Muscle of leg (tissue), 11 donors: ENCODE results near the gene IL1RL2. TPM values are rescaled to one million over a fixed set of nuclear protein-coding genes. Genes with fewer than 3 reads are reported as not detected.
A peak's percentile ranks its signal among the peaks of the same experiment; 100 is the strongest.

Experiments
- DNase-seq: peaks from one replicate; pipeline ENCODE4 v3.0.0; 2013
- H3K27ac ChIP-seq: one replicate; pipeline ENCODE4 v1.5.1; 2013; ENCODE audit warnings: mild to moderate bottlenecking, low read length, control low read depth
- H3K27me3 ChIP-seq: one replicate; pipeline ENCODE4 v1.6.1; 2013; ENCODE audit warnings: low read length; ENCODE audit not compliant: control insufficient read depth, insufficient read depth
- H3K36me3 ChIP-seq: one replicate; pipeline ENCODE4 v1.6.1; 2013; ENCODE audit warnings: low read length; ENCODE audit not compliant: control insufficient read depth, insufficient read depth
- H3K4me1 ChIP-seq: one replicate; pipeline ENCODE4 v1.6.1; 2013; ENCODE audit warnings: low read length; ENCODE audit not compliant: control insufficient read depth, insufficient read depth
- H3K4me3 ChIP-seq: one replicate; pipeline ENCODE4 v1.5.1; 2013; ENCODE audit warnings: low read length, control low read depth
- H3K9me3 ChIP-seq: replicated peaks from 2 replicates; pipeline ENCODE4 v1.6.1; 2013; ENCODE audit warnings: low read depth, low read length; ENCODE audit not compliant: control insufficient read depth
- WGBS: methylation state at CpG from one replicate; pipeline ENCODE4 v1.1.5; 2013; ENCODE audit warnings: missing lambda C conversion rate; ENCODE audit not compliant: insufficient coverage; 5-methylcytosine and 5-hydroxymethylcytosine counted together
- polyA plus RNA-seq, 8 donors: library from polyadenylated mRNA; unstranded; fragments of 120-200 nt; gene quantifications; one replicate each; pipeline versions ENCODE4 v1.2.1 to v1.2.3, GENCODE V29; 2013; ENCODE audit warnings: inconsistent platforms in 1 of 8, low replicate concordance in 1 of 8; ENCODE audit not compliant: insufficient read length in 8 of 8, insufficient read depth in 1 of 8
- total RNA-seq: library from RNA; stranded (reverse); fragments of 120-200 nt; gene quantifications from one replicate; pipeline ENCODE4 v1.2.4, GENCODE V29; 2013

Gene IL1RL2
- total and polyA plus RNA-seq, 9 donors, result 0.14 to 0.73 (median 0.23) TPM

- no peak overlapping the region for H3K4me3 ChIP-seq
- no peaks in the 10 kb centered on the region for H3K27me3 ChIP-seq
- peaks cover 3% of the 10 kb centered on the region for H3K4me1 ChIP-seq
- H3K36me3 ChIP-seq, result peaks cover 4% of the 10 kb centered on the region
- no peak for DNase-seq
- no CpG with 5 or more reads among the region's 2 CpGs for WGBS
- no peaks in the 10 kb centered on the region for H3K9me3 ChIP-seq
- no peak overlapping the region for H3K27ac ChIP-seq
These were observed 6.8 kb upstream of the IL1RL2 start for GRCh38 chr2:102179788-102180686.

GRCh38 chr2:102180687-102180999, 6.2 kb upstream of the IL1RL2 start:
- no CpG with 5 or more reads among the region's 1 CpG for whole genome bisulfite sequencing
- no peaks in the 10 kb centered on the region for H3K9me3 ChIP-seq
- no peak for DNase-seq
- no peak overlapping the region for H3K27ac ChIP-seq
- no peak overlapping the region for H3K4me3 ChIP-seq
- H3K27me3 ChIP-seq, result no peaks in the 10 kb centered on the region
- H3K36me3 ChIP-seq, result peaks cover 4% of the 10 kb centered on the region
- peaks cover 3% of the 10 kb centered on the region for H3K4me1 ChIP-seq

- no peak for DNase-seq
- Histone ChIP-seq H3K9me3 (no peaks in the 10 kb centered on the region), H3K27ac (no peak overlapping the region), H3K36me3 (peaks cover 3% of the 10 kb centered on the region), H3K4me3 (no peak overlapping the region), H3K27me3 (peaks cover under 1% of the 10 kb centered on the region), H3K4me1 (peaks cover 3% of the 10 kb centered on the region)
- no CpG with 5 or more reads among the region's 5 CpGs for WGBS
These were observed 5.4 kb upstream of the IL1RL2 start for GRCh38 chr2:102181376-102181775.

- H3K27ac ChIP-seq, result no peak overlapping the region
- peak; percentile 51 for DNase-seq
- WGBS, result 33% methylated on average over 4 of the region's 7 CpGs
These were observed 4.7 kb upstream of the IL1RL2 start for GRCh38 chr2:102181919-102182635.

GRCh38 chr2:102184018-102184417, 2.8 kb upstream of the IL1RL2 start:
- H3K9me3 ChIP-seq, result no peaks in the 10 kb centered on the region
- peaks cover 20% of the 10 kb centered on the region for H3K27me3 ChIP-seq
- peaks cover 13% of the 10 kb centered on the region for H3K4me1 ChIP-seq
- DNase-seq, result no peak
- no peaks in the 10 kb centered on the region for H3K36me3 ChIP-seq
- WGBS, result no CpG with 5 or more reads among the region's 2 CpGs
- H3K27ac ChIP-seq, result no peak overlapping the region
- no peak overlapping the region for H3K4me3 ChIP-seq

More at GRCh38 chr2:102181919-102182635, 4.7 kb upstream of the IL1RL2 start:
- peaks cover 6% of the 10 kb centered on the region for H3K4me1 ChIP-seq
- no peak overlapping the region for H3K4me3 ChIP-seq
- peaks cover 8% of the 10 kb centered on the region for H3K27me3 ChIP-seq
- H3K36me3 ChIP-seq, result no peaks in the 10 kb centered on the region
- H3K9me3 ChIP-seq, result no peaks in the 10 kb centered on the region

GRCh38 chr2:102184568-102184967, 2.3 kb upstream of the IL1RL2 start:
- no CpG with 5 or more reads among the region's 1 CpG for WGBS
- H3K9me3 ChIP-seq, result no peaks in the 10 kb centered on the region
- H3K27me3 ChIP-seq, result peaks cover 20% of the 10 kb centered on the region
- peaks cover 13% of the 10 kb centered on the region for H3K4me1 ChIP-seq
- H3K27ac ChIP-seq, result no peak overlapping the region
- H3K36me3 ChIP-seq, result no peaks in the 10 kb centered on the region
- DNase-seq, result no peak
- H3K4me3 ChIP-seq, result no peak overlapping the region

- no peak overlapping the region for H3K4me3 ChIP-seq
- H3K36me3 ChIP-seq, result no peaks in the 10 kb centered on the region
- no peaks in the 10 kb centered on the region for H3K9me3 ChIP-seq
- DNase-seq, result peak; percentile 33
- H3K27me3 ChIP-seq, result peaks cover 26% of the 10 kb centered on the region
- H3K4me1 ChIP-seq, result peaks cover 13% of the 10 kb centered on the region
- WGBS, result 0% methylated on average over 1 of the region's 2 CpGs
- H3K27ac ChIP-seq, result no peak overlapping the region
These were observed 1.5 kb upstream of the IL1RL2 start for GRCh38 chr2:102185347-102185746.

GRCh38 chr2:102187496-102188150, 800 bp downstream of the IL1RL2 start:
- H3K9me3 ChIP-seq, result no peaks in the 10 kb centered on the region
- 2% methylated on average over 23 of the region's 50 CpGs for WGBS

GRCh38 chr2:102190430-102191107, 3.7 kb downstream of the IL1RL2 start:
- H3K4me1 ChIP-seq, result peaks cover 11% of the 10 kb centered on the region
- H3K4me3 ChIP-seq, result no peak overlapping the region
- no peak for DNase-seq
- no peaks in the 10 kb centered on the region for H3K9me3 ChIP-seq
- H3K27ac ChIP-seq, result no peak overlapping the region
- 86% methylated on average over 3 of the region's 10 CpGs for WGBS
- peaks cover 27% of the 10 kb centered on the region for H3K27me3 ChIP-seq
- no peaks in the 10 kb centered on the region for H3K36me3 ChIP-seq

More at GRCh38 chr2:102187496-102188150, 800 bp downstream of the IL1RL2 start:
- Histone ChIP-seq H3K36me3 (no peaks in the 10 kb centered on the region), H3K27ac (no peak overlapping the region), H3K4me3 (peak overlapping the region; percentile 48), H3K27me3 (peaks cover 27% of the 10 kb centered on the region), H3K4me1 (peaks cover 11% of the 10 kb centered on the region)
- peak; percentile 54 for DNase-seq
